ENCODE data around the gene TOPBP1.

Gene TOPBP1

DNA sequence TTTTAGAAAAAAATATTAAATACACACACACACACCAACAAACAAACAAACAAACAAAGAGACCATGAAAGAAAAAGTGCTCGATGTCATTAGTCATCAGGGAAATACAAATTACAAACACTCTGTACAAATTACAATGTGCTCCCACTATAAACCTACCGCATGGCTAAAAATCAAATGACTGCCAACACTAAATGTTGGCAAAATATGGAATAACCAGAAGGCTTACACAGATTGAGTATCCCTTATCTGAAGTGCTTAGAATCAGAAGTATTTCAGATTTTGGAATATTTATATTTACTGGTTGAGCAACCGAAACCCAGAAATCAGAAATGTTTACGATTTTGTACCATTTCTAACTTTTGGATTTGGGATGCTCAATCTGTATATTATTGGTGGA, 54.8 kb downstream of the TOPBP1 start:
- no peak overlapping the region for H3K9ac ChIP-seq (ENCODE audit: low read length)
- H3K9me3 ChIP-seq (ENCODE audit: insufficient read depth, low read length) = no peaks in the 10 kb centered on the region
- H3K36me3 ChIP-seq (ENCODE audit: low read length) = peaks cover 74% of the 10 kb centered on the region
- no peaks in the 10 kb centered on the region for H3K79me2 ChIP-seq (ENCODE audit: insufficient read depth, low read length)
- TF ChIP-seq, protein P1, sequence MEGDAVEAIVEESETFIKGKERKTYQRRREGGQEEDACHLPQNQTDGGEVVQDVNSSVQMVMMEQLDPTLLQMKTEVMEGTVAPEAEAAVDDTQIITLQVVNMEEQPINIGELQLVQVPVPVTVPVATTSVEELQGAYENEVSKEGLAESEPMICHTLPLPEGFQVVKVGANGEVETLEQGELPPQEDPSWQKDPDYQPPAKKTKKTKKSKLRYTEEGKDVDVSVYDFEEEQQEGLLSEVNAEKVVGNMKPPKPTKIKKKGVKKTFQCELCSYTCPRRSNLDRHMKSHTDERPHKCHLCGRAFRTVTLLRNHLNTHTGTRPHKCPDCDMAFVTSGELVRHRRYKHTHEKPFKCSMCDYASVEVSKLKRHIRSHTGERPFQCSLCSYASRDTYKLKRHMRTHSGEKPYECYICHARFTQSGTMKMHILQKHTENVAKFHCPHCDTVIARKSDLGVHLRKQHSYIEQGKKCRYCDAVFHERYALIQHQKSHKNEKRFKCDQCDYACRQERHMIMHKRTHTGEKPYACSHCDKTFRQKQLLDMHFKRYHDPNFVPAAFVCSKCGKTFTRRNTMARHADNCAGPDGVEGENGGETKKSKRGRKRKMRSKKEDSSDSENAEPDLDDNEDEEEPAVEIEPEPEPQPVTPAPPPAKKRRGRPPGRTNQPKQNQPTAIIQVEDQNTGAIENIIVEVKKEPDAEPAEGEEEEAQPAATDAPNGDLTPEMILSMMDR (IDR thresholded peaks at IDR 0.05; ENCODE audit: insufficient read depth, low read length, poor library complexity, severe bottlenecking) = no peak
- TF ChIP-seq EZH2phosphoT487 (conservative IDR thresholded peaks at IDR 0.05; ENCODE audit: low read length) = no peak
- H3K27ac ChIP-seq (ENCODE audit: low read depth, low read length) = no peak overlapping the region
- H3K9me2 ChIP-seq (replicated peaks; ENCODE audit: insufficient read depth, low read length) = no peaks in the 10 kb centered on the region
- H3K4me2 ChIP-seq (ENCODE audit: low read depth, low read length, poor library complexity, severe bottlenecking) = no peak overlapping the region
- no peaks in the 10 kb centered on the region for H3F3A ChIP-seq (ENCODE audit: insufficient read depth)
- no peak overlapping the region for H2AFZ ChIP-seq (ENCODE audit: low read depth, low read length, severe bottlenecking)
- no peak overlapping the region for H3K4me3 ChIP-seq (ENCODE audit: insufficient read depth, low read length, poor library complexity, severe bottlenecking)
- H3K27me3 ChIP-seq (ENCODE audit: low read length) = no peaks in the 10 kb centered on the region
- H4K20me1 ChIP-seq (ENCODE audit: low read depth, low read length) = peaks cover 5% of the 10 kb centered on the region; the same call in 1 of the 2 replicates

- TF ChIP-seq, protein P1 (IDR thresholded peaks at IDR 0.05; ENCODE audit: insufficient read depth, low read length, poor library complexity, severe bottlenecking) = no peak
- TF ChIP-seq EZH2phosphoT487 (conservative IDR thresholded peaks at IDR 0.05; ENCODE audit: low read length) = no peak
- no peaks in the 10 kb centered on the region for H3F3A ChIP-seq (ENCODE audit: insufficient read depth)
- H3K27me3 ChIP-seq (ENCODE audit: low read length) = no peaks in the 10 kb centered on the region
- H3K9ac ChIP-seq (ENCODE audit: low read length) = no peak overlapping the region
- H3K4me3 ChIP-seq (ENCODE audit: insufficient read depth, low read length, poor library complexity, severe bottlenecking) = no peak overlapping the region
- H4K20me1 ChIP-seq (ENCODE audit: low read depth, low read length) = peaks cover 5% of the 10 kb centered on the region; the same call in 1 of the 2 replicates
- H3K4me2 ChIP-seq (ENCODE audit: low read depth, low read length, poor library complexity, severe bottlenecking) = no peak overlapping the region
- H3K27ac ChIP-seq (ENCODE audit: low read depth, low read length) = no peak overlapping the region
- no peaks in the 10 kb centered on the region for H3K9me3 ChIP-seq (ENCODE audit: insufficient read depth, low read length)
- no peaks in the 10 kb centered on the region for H3K79me2 ChIP-seq (ENCODE audit: insufficient read depth, low read length)
- peaks cover 75% of the 10 kb centered on the region for H3K36me3 ChIP-seq (ENCODE audit: low read length)
- H2AFZ ChIP-seq (ENCODE audit: low read depth, low read length, severe bottlenecking) = no peak overlapping the region
- H3K9me2 ChIP-seq (replicated peaks; ENCODE audit: insufficient read depth, low read length) = no peaks in the 10 kb centered on the region
Observed at GRCh38 chr3:133606342-133606741, 55.4 kb downstream of the TOPBP1 start.

DNA sequence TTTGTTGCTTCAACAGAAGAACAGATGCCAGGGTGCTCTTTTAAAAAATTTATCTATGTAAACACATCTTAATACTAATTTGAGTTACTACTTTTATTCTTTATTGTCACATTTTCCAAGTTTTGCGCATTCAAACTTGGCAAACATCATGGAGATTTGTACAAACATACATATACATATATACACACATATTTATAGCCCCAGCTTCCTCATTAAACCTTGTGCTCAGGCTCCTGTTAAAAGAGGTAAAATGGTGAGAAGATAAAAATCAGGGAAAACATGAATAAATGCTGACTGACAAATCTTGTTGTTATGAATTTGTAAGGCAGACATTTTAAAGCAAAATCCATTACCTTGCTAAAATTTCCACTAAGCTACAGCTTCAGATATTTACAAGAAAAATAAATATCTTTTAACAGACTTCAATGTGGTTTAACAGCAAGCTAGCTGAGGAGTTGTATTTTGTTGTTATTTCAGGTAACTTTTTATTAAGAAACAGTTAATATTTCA, 61.1 kb downstream of the TOPBP1 start:
- H4K20me1 ChIP-seq (ENCODE audit: low read depth, low read length) = peaks cover 5% of the 10 kb centered on the region; the same call in 1 of the 2 replicates
- H3K27ac ChIP-seq (ENCODE audit: low read depth, low read length) = no peak overlapping the region
- H3K4me2 ChIP-seq (ENCODE audit: low read depth, low read length, poor library complexity, severe bottlenecking) = no peak overlapping the region
- H3K36me3 ChIP-seq (ENCODE audit: low read length) = peaks cover 38% of the 10 kb centered on the region; the same call in 1 of the 2 replicates
- no peak for TF ChIP-seq EZH2phosphoT487 (conservative IDR thresholded peaks at IDR 0.05; ENCODE audit: low read length)
- TF ChIP-seq, protein P1 (IDR thresholded peaks at IDR 0.05; ENCODE audit: insufficient read depth, low read length, poor library complexity, severe bottlenecking) = no peak
- H3K27me3 ChIP-seq (ENCODE audit: low read length) = no peaks in the 10 kb centered on the region
- H3K4me3 ChIP-seq (ENCODE audit: insufficient read depth, low read length, poor library complexity, severe bottlenecking) = no peak overlapping the region
- H3K79me2 ChIP-seq (ENCODE audit: insufficient read depth, low read length) = no peaks in the 10 kb centered on the region
- H3K9me3 ChIP-seq (ENCODE audit: insufficient read depth, low read length) = no peaks in the 10 kb centered on the region
- peaks cover 14% of the 10 kb centered on the region for H3F3A ChIP-seq (ENCODE audit: insufficient read depth)
- no peak overlapping the region for H3K9ac ChIP-seq (ENCODE audit: low read length)
- H2AFZ ChIP-seq (ENCODE audit: low read depth, low read length, severe bottlenecking) = no peak overlapping the region
- no peaks in the 10 kb centered on the region for H3K9me2 ChIP-seq (replicated peaks; ENCODE audit: insufficient read depth, low read length)

Data from SU-DHL-6 (cell line).